SK-N-SH (cell line): ENCODE measurements around the gene DOCK4. TPM values are rescaled to one million over a fixed set of nuclear protein-coding genes. Genes with fewer than 3 reads are reported as not detected.

Experiments used
- CTCF ChIA-PET: fragments of 300-600, 350-600 bp; formaldehyde crosslinking; extraction: SDS; loops from one replicate; lab custom pipeline; 2021; lab: Yijun Ruan, JAX
- POLR2A ChIA-PET: fragments of 350-600 bp; sonication (Branson Sonifier 250); formaldehyde crosslinking; extraction: SDS; loops from one replicate; lab custom pipeline; 2020; ENCODE audit warnings: antibody characterized with exemption, inconsistent platforms; lab: Yijun Ruan, JAX
- DNase-seq: peaks from one replicate; pipeline ENCODE4 v3.0.0; 2012
- H2AFZ ChIP-seq: fragments of 200-600 bp; sonication (generic); 2 replicates; pipeline ENCODE4 v1.8.1; 2016; ENCODE audit warnings: antibody characterized with exemption, mild to moderate bottlenecking, low read depth
- H3F3A ChIP-seq: fragments of 200-600 bp; sonication (generic); replicated peaks from 2 replicates; pipeline ENCODE3; 2016; ENCODE audit warnings: antibody characterized with exemption, mild to moderate bottlenecking; ENCODE audit not compliant: insufficient read depth
- H3K27ac ChIP-seq, 2 experiments: fragments of 200-500 bp in 1 of 2; fragments of 200-600 bp in 1 of 2; sonication (Bioruptor generic) in 1 of 2; sonication (generic), shearing (Covaris generic) in 1 of 2; 2 replicates each; pipeline versions ENCODE4 v1.5.1 to v1.6.1; 2014 to 2016; ENCODE audit warnings: low read depth in 2 of 2, inconsistent platforms in 1 of 2, low read length in 1 of 2, mild to moderate bottlenecking in 1 of 2, mixed read lengths in 1 of 2
- H3K27me3 ChIP-seq: fragments of 200-600 bp; sonication (generic), shearing (Covaris generic); 2 replicates; pipeline ENCODE4 v1.6.1; 2016; ENCODE audit warnings: mixed run types; ENCODE audit not compliant: insufficient read depth
- H3K36me3 ChIP-seq, 2 experiments: fragments of 200-500 bp in 1 of 2; fragments of 200-600 bp in 1 of 2; sonication (Bioruptor generic) in 1 of 2; sonication (generic) in 1 of 2; replicated peaks in 1 of 2; 2 replicates each; pipeline versions ENCODE3 to v1.5.1; 2014 to 2016; ENCODE audit warnings: low read length in 1 of 2, mild to moderate bottlenecking in 1 of 2; ENCODE audit not compliant: insufficient read depth in 2 of 2, control insufficient read depth in 1 of 2
- H3K4me1 ChIP-seq, 2 experiments: fragments of 200-500 bp in 1 of 2; fragments of 200-600 bp in 1 of 2; sonication (Bioruptor generic) in 1 of 2; sonication (generic), shearing (Covaris generic) in 1 of 2; 2 replicates each; pipeline versions ENCODE4 v1.5.1 to v1.6.1; 2014 to 2016; ENCODE audit warnings: low read depth in 1 of 2, low read length in 1 of 2, mixed run types in 1 of 2; ENCODE audit not compliant: insufficient read depth in 2 of 2, control insufficient read depth in 1 of 2
- H3K4me2 ChIP-seq: fragments of 200-600 bp; sonication (generic), shearing (Covaris generic); 2 replicates; pipeline ENCODE4 v1.6.1; 2017; ENCODE audit warnings: mixed run types
- H3K4me3 ChIP-seq, 2 experiments: fragments of 200-500 bp in 1 of 2; fragments of 200-600 bp in 1 of 2; sonication (Bioruptor generic) in 1 of 2; sonication (generic), shearing (Covaris generic) in 1 of 2; 2 replicates each; pipeline versions ENCODE4 v1.5.1 to v1.8.1; 2014 to 2016; ENCODE audit warnings: low read depth in 2 of 2, inconsistent platforms in 1 of 2, low read length in 1 of 2, mild to moderate bottlenecking in 1 of 2, mixed read lengths in 1 of 2, moderate library complexity in 1 of 2
- H3K79me2 ChIP-seq: fragments of 200-600 bp; sonication (generic); 2 replicates; pipeline ENCODE4 v1.8.1; 2017; ENCODE audit warnings: mild to moderate bottlenecking; ENCODE audit not compliant: insufficient read depth
- H3K9ac ChIP-seq: fragments of 200-600 bp; sonication (generic); 2 replicates; pipeline ENCODE4 v1.6.1; 2017; ENCODE audit warnings: mixed run types
- H3K9me2 ChIP-seq: fragments of 200-600 bp; sonication (generic); 2 replicates; pipeline ENCODE4 v1.6.1; 2017; ENCODE audit warnings: mixed run types
- H3K9me3 ChIP-seq: fragments of 200-600 bp; sonication (generic); 2 replicates; pipeline ENCODE4 v1.6.1; 2017; ENCODE audit warnings: mixed run types, mild to moderate bottlenecking, moderate library complexity
- H4K20me1 ChIP-seq: fragments of 200-600 bp; sonication (generic); 2 replicates; pipeline ENCODE4 v1.6.1; 2017; ENCODE audit warnings: mild to moderate bottlenecking, mixed run types; ENCODE audit not compliant: insufficient read depth
- EP300 ChIP-seq, 2 experiments: IDR thresholded peaks; 2 replicates each; pipeline versions ENCODE4 v1.4.0 to v1.6.1; 2012; ENCODE audit warnings: borderline replicate concordance in 1 of 2, low read depth in 1 of 2, low read length in 1 of 2
- EZH2phosphoT487 ChIP-seq: fragments of 200-600 bp; sonication (generic); IDR thresholded peaks from 2 replicates; pipeline ENCODE4 v1.6.1; 2017; ENCODE audit warnings: low read depth, mixed run types, mild to moderate bottlenecking, antibody characterized with exemption, moderate library complexity, borderline replicate concordance
- FOXM1 ChIP-seq: IDR thresholded peaks from 2 replicates; pipeline ENCODE4 v1.4.0; 2012; ENCODE audit warnings: low read depth, mild to moderate bottlenecking
- GABPA ChIP-seq: IDR thresholded peaks from 2 replicates; pipeline ENCODE4 v1.4.0; 2012; ENCODE audit warnings: low read depth, mild to moderate bottlenecking
- GATA2 ChIP-seq: sonication (generic); formaldehyde crosslinking; IDR thresholded peaks from 2 replicates; pipeline ENCODE4 v1.5.0; 2020; ENCODE audit warnings: mild to moderate bottlenecking, missing genetic modification reagents
- RXRA ChIP-seq: IDR thresholded peaks from 2 replicates; pipeline ENCODE4 v1.4.0; 2012; ENCODE audit warnings: low read depth, mild to moderate bottlenecking, borderline replicate concordance
- WGBS: methylation state at CpG from one replicate; pipeline ENCODE4 v1.1.6; 2017; ENCODE audit warnings: low lambda C conversion rate; 5-methylcytosine and 5-hydroxymethylcytosine counted together
- polyA plus RNA-seq, 3 experiments: library from polyadenylated mRNA; depleted of rRNA; stranded (reverse); fragments of >200 nt; gene quantifications; 2 replicates each; pipeline ENCODE4 v1.2.3, GENCODE V29; 2012

Gene DOCK4
- polyA plus RNA-seq, 1 of the 3 experiments (the other 2 are of a cell fraction) = 8.5 TPM

DNA sequence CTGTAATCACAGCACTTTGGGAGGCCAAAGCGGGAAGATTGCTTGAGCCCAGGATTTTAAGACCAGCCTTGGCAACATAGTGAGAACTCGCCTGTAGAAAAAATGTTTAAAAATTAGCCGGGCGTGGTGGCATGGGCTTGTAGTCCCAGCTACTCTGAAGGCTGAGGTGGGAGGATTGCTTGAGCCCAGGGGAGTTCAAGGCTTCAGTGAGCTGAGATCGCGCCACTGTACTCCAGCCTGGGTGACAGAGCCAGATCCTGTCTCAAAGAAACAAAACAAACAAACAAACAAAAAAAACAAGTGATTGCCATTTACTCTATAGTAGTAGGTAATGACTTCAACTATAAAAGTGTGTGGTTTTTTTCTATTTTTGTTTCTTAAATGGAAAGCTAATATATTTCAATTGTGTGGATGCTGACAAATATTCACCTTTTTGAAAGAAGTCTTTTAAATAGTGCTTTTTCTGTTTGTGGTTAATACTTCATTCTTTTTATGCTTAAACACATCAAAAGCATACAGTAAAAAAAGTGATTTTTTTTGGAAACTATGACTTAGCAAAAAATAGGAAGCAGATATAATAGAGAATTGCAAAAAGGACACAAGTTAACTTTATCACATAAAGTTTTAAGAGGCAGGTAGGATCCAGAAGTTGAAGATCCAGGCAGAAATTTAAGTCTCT lies 48.6 kb upstream of the DOCK4 start:
- H3K9me3 ChIP-seq = no peaks in the 10 kb centered on the region
- no peak overlapping the region for H3K4me3 ChIP-seq
- POLR2A ChIA-PET = no interaction called here
- WGBS = 96% methylated on average over 6 of the region's 6 CpGs
- CTCF ChIA-PET = interaction anchor here (1.1 to 1.4 kb wide), 3 partner anchors 8 to 492 kb away, joined by 3 to 5 read pairs (median 5); no protein-coding TSS in a partner anchor
- H4K20me1 ChIP-seq = no peaks in the 10 kb centered on the region
- no peaks in the 10 kb centered on the region for H3K9me2 ChIP-seq
- no peaks in the 10 kb centered on the region for H3F3A ChIP-seq
- DNase-seq = no peak
- no peak overlapping the region for H3K9ac ChIP-seq
- no peaks in the 10 kb centered on the region for H3K27me3 ChIP-seq
- TF ChIP-seq EZH2phosphoT487 = no peak
- no peak for TF ChIP-seq FOXM1
- H3K4me2 ChIP-seq = no peak overlapping the region
- no peaks in the 10 kb centered on the region for H3K36me3 ChIP-seq
- peaks cover 0 to 7% of the 10 kb centered on the region in 2 experiments; a peak in 2 of 4 replicates for H3K4me1 ChIP-seq
- no peaks in the 10 kb centered on the region; the same call in 1 of the 2 replicates for H3K79me2 ChIP-seq
- no peak overlapping the region for H2AFZ ChIP-seq
- H3K27ac ChIP-seq = no peak overlapping the region

DNA sequence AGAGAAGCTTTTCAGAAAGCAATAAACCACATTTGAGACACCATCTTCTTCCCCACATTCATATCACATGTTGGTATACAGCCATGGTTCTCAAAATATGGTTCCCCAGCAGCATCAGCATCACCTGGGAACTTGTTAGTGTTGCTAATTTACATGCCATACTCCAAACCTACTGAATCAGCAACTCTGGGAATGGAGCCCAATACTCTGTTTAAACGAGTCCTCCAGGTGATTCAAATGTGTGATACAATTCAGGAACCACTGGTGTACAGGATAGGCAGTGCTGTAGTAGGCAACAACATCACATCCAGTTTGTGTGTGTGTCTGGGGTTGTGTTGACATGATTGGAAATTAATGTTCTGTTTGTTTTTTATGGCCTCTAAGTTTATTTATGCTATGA lies 48.0 kb upstream of the DOCK4 start:
- CTCF ChIA-PET = interaction anchor here (1.1 kb wide), 1 partner anchor 24 kb away, joined by 3 read pairs; no protein-coding TSS in a partner anchor
- POLR2A ChIA-PET = no interaction called here
- Histone ChIP-seq H3K36me3 (no peaks in the 10 kb centered on the region), H3K27me3 (no peaks in the 10 kb centered on the region), H3F3A (no peaks in the 10 kb centered on the region), H2AFZ (no peak overlapping the region), H3K4me3 (no peak overlapping the region), H3K79me2 (no peaks in the 10 kb centered on the region; the same call in 1 of the 2 replicates), H3K4me1 (peaks cover 0 to 7% of the 10 kb centered on the region in 2 experiments; a peak in 2 of 4 replicates), H3K4me2 (no peak overlapping the region), H3K9me3 (no peaks in the 10 kb centered on the region), H3K9ac (no peak overlapping the region), H3K9me2 (no peaks in the 10 kb centered on the region), H4K20me1 (no peaks in the 10 kb centered on the region), H3K27ac (no peak overlapping the region)
- 100% methylated on average over 1 of the region's 1 CpG for WGBS
- no peak for TF ChIP-seq RXRA
- no peak for DNase-seq

DNA sequence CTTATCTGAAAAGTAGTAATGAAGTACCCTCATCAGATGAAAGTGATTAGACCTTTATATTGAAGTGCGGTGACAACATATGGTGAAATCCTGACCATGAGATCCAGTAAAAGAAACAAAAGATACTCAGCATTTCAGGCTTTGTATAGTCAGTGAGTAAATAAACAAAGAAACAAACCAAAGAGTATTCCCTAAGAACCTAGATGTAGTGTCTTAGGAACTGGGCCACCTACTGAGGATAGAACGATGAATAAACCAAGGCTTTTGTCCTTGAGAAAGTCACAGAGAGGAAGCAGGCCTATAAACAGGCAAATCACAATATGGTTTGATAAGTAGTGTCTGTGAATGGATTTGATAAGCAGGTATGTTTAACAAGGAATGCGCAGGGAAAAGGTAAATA lies 46.5 kb upstream of the DOCK4 start:
- Histone ChIP-seq H3K4me3 (no peak overlapping the region), H3K9ac (no peak overlapping the region), H3K4me1 (peaks cover 0 to 7% of the 10 kb centered on the region in 2 experiments; a peak in 2 of 4 replicates), H3K4me2 (no peak overlapping the region), H4K20me1 (no peaks in the 10 kb centered on the region), H3K27ac (no peak overlapping the region), H3K79me2 (no peaks in the 10 kb centered on the region; the same call in 1 of the 2 replicates), H3F3A (no peaks in the 10 kb centered on the region), H3K27me3 (no peaks in the 10 kb centered on the region), H3K9me2 (no peaks in the 10 kb centered on the region), H3K9me3 (no peaks in the 10 kb centered on the region), H2AFZ (no peak overlapping the region), H3K36me3 (no peaks in the 10 kb centered on the region)
- WGBS = 66% methylated on average over 3 of the region's 3 CpGs
- ChIA-PET POLR2A (no interaction called here), CTCF (no interaction called here)
- peak in 1 of 2 experiments; percentile 7; a peak in 1 of 4 replicates for TF ChIP-seq EP300 (IDR thresholded peaks at IDR 0.05; ENCODE audit: borderline replicate concordance in 1 of 2, low read depth in 1 of 2, low read length in 1 of 2)
- no peak for TF ChIP-seq GABPA
- peak; percentile 46; the same call in 1 of the 2 replicates for TF ChIP-seq GATA2
- no peak for DNase-seq
